SW480 (cell line): ENCODE data around the gene KIFC3.

Experiments
- DNase-seq: peaks from one replicate; pipeline ENCODE4 v3.0.0-alpha.2; 2016; ENCODE audit warnings: low spot score

The KIFC3 gene

DNA sequence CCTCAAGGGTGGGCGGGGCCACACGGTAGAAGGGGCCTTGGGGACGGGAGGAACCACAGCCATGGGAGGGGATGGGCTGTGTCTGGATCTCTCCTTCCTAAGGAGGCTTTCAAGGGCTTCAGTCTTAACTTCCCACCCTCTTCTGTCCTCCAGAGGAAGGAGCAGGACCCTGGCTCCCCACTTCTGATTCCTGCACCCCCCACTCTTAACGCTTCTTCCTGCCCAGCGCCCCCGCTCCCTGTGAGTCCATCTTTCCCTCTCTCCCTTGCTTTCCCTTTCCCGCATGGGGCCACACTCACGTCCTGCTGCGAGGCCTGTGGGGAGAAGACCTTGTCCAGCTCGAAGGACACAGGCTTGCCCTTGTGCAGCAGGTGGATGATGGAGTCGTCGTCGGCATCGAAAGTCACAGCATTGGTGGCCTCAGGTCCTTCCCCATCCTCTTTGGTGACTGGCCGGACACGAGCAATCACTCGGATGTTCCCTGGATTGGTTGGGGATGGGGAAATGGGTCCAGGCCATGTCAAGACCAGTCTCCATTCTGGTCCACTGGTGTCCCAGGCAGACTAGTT, 37.0 kb downstream of the KIFC3 start:
- DNase-seq = no peak

DNA sequence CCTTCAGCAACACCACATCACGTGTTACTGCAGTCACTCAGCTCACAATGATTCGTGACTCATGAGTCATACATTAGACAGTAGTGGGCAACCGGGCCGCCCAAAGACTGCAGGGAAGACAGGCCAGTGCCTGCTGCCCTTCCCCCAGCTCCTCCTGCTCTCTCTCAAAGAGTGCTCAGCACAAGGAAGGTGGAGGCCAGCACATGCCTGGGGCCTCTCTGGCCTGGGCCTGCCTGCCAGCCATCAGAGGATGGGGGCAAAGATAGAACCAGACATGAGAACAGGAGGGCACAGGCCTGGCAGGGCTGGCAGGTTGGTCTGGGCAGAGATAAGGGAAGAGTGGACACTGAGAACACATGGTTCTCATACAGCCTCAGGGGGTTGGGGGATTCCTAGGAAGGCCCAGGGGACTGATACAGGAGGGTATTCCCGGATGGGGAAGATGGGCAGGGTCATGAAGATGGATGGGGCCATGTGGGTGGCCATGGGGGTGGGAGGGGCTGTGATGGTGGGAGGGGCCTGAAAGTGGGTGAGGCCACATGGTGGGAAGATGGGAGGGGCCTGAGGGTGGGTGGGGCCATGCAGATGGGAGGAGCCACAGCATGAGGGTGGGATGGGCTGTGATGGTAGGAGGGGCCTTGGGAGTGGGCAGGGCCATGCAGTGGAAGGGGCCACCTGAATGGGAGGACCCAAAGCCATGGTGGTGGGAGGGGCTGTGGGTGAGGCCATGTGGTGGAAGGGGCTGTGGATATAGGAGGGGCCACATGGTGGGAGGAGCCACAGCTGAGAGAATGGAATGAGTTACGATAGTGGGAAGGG, 37.7 kb downstream of the KIFC3 start:
- peak; percentile 84 for DNase-seq

DNA sequence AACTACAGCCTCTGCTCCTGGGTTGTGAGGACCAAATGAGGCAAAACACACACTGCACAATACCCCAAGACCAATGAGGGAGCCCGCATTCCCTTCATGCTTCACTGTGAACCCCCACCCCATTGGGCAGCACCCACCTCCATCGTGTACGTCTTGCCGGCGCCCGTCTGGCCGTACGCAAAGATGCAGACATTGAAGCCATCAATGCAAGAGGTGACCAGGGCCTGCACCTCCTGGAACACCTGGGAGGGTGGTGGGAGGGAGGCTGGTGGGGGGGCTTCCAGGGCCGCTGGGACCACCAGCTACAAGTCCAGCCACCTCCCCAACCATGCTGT, 38.3 kb downstream of the KIFC3 start:
- DNase-seq = no peak

DNA sequence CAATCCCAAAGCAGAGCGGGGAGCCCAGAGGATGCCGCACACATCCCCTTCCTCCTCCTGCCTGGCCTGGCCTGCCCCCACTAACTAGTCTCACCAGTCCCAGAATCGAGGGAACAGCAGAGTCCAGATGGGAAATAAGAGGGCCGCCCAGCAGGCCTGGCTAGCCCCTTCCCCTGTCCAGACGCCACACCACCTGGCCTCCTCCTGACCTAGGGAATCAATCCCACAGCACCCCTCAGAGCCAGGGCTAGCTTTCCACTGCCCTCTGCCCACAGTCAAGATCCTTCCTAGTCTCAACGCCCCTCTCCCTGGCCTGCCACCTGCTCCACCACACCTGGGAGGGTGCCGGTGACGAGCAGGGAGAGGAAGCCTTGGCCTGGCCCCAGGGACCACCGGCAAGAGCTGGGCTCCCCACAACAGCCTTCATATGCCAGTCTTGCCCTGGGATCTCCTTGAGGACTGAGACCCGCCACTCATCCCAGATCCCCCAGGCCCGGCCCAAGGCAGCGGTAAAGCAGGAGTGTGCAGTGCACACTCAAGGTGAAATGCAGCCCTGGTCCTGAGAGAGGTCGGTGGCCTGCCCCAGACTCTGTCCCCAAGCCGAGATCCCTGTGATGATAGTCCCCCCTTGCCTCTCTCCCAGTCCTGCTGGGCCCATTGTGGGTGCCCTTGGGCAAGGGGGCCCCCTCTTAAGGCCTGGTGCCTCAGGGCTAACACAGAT, 38.8 kb downstream of the KIFC3 start:
- DNase-seq = no peak

DNA sequence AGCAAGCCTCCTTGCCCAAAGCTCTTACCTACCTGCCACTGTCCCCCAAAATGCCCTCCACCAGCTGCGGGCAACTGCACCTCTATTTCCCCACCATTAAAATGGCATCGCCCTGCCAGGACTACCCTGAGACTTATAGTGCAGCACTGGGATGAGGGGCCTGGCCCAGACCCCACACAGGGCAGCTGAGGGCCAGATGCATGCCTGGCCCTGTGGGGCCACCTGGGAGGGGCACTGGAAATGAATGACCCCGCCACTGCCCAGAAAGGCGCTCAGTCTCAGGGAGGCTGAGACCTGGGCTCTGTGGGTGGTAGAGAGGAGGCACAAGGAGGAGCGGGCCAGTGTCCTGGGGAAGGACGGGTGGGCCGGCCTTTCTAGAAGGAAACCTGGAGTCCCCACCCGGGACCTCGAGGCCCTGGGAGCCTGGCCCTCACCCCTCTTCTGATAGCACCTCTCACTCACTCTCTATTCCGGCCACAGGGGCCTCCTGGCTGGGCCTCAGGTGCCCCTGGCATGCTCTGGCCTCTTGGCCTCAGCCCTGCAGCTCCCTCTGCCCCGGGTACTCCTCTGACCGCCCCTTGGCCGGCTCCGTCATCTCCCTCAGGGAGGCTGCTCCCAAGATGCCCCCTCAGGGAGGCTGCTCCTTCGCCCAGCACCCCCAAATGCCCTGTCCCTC, 39.8 kb downstream of the KIFC3 start:
- no peak for DNase-seq

DNA sequence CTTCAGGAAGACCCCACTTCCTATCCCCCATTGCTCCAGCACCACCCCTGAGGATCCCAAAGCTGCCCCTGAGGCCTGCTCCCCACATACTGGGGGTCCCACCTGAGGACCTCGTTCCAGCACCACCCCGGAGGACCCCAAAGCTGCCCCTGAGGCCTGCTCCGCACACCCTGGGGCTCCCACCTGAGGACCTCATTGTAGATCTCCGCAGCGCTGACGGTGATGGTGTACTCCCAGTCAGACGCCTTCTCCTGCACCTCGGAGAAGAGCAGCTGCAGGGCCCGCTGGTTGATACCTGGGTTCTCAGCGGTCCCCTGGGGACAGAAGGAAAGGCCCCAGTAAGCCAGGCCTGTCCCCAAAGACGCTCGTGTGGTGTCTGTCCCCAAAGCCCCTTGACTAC, 40.3 kb downstream of the KIFC3 start:
- no peak for DNase-seq

DNA sequence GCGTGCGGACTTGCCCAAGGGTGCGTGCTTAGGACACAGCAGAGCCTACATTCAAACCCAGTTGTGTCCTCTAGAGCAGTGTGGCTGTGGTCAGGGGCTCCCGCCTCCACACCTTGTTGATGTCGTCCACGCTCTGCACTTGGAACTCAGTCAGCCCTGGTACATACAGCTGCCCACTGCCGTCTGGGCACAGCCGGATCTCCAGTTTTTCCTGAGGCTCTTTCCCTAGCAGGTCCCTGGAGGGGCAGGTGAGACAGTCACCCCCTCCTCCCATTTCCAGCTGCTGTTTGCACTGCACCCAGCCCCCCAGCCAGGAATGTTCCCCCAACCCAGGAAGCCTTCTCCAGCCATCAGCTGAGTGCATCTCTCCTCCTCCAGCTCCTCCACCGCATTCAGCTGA, 41.0 kb downstream of the KIFC3 start:
- DNase-seq = no peak

DNA sequence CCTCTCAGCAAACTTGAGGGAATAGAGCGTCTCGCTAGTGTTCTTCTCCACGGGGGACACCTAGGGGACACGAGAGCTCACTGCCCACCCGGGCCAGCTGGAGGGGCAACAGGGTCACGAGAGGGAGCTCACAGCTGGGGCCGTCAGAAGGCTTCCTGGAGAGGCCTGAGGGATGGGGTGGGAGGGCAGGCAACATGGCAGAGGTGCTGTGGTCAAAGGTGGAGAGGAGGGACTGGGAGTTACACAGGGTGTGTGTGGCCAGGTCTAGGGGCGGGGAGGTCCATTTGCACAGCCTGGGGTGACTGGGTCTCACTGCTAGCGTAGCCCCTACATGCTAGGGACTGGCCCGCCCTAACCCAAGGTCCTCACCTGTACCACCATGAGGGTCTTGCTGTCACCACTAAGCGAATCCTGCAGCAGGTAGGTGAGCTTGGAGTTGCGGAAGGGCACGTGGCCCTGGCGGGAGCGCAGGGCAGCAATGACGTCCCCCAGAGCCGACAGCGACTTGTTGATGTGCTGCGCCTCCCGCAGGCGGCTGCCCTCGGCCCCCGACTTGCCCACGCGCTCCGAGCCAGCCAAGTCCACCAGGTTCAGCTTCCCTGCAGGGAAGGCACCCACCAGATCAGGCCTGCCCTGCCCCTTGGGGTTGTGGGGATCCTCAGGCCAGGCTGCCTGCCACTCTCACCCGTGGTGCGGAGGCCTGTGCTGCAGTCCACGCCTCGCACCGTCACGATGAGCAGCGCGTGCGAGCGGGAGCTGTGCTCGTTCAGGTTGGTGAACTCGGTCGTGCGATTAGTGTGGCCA, 41.7 kb downstream of the KIFC3 start:
- DNase-seq = no peak

DNA sequence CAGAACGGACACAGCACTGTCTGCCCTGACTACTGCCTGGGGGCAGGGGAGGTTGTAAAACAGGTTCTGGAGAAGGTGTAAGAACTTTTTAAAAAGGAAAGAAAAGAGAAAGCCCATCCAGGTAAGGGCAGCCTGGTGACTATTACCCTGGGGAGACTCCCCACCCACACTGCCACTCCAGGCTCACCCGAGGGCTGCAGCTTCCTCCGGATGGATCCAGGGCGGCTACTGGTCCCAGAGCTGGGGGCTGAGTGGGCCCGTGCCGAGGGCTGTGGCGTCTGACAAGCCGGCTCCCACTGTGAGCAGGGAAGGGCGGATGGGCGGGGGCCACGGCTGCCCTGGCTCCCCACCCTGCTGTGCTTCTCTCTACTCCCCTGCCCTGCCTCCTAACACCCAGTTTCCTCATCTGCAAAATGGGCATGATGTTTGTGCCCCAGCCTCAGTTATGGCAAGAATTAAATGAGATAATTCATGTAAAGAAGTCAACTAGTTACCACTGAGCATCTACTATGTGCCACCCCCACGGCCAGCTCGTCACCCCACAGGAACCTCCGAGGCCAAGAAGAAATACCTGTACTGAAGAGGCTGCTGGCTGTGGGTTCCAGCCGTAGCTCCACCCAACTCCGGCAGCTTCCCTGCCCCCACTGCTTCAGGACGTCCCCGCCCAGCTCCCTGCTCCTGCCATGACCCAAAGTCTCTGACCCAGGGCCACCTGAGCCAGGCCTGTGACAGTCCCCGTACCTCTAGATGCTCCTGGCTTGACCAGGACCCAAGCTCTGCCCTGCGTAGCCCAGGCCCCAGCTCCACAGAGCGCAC, 42.5 kb downstream of the KIFC3 start:
- no peak for DNase-seq

DNA sequence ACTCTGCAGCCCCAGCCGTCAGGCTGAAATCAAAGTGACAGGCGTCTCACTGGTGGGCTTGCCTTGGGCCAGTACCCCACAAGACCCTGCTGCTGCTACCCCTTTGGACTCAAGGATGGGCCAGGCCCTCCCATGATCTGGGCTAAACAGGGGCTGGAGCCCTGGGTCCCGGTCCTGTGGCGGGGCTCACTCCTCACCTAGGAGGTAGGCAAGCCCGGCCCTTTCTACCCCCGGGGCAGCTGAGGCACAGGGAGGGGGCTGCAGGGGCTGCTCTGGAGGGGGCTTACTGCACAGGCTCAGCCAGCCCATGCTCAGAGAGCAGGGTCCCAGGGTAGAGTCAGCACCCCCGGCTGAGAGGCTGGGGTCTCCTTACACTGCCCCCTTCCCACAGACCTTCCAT, 43.2 kb downstream of the KIFC3 start:
- DNase-seq = no peak

DNA sequence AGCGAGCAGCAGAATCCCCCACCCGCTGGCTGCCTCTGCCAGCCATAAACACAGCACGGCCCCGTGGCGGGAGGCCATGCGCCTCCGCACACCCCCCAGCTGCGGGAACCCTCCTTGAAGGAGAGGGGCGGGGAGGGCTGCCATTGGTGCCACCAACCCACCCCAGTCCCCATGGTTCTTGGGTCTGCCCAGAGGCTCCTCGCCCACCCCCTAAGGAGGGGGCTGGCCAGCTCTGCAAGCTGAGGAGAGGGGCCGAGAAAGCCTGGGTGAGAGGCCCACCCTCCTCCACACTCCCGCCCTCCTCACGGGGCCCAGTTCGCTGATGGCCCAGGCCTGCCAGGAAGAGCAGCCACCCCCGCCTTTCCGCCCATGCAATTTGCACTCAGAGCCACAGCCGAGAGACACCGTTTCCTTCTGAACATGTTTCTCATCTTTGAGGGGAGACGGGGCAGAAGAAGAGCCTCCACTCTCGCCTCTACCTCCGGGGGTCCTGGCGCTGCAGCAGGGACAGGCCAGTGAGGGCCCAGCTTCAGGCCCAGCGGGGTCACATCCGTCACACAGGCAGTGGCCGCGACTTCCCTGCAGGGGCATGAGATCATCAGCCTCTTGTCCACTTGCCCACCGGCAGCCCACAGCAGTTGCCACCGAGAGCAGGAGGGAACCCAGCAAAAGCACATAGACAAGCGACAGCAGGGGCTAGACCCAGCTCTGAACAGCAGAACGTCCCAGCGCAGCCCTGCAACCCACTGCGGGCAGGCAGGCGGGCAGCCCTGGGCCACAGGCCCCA, 43.8 kb downstream of the KIFC3 start:
- DNase-seq = no peak

DNA sequence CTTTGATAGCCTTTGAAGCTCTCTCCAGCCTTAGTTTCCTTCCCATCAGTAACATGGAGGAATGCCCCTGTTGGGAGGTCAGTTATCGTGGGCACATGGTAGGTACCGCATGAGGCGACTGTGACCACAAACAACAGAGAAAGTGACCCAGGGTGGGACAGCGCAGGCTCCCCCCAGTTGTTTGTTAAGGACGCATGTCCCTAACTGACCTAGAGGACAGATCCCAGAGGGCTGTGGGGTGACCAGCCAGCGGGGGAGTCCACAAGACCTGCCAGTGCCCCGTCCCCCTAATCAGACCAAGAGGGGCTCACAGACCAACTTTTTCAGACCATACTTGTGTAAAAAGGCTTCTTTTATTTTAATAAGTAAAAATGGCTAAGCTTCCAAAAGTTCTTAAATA, 44.4 kb downstream of the KIFC3 start:
- DNase-seq = no peak

DNA sequence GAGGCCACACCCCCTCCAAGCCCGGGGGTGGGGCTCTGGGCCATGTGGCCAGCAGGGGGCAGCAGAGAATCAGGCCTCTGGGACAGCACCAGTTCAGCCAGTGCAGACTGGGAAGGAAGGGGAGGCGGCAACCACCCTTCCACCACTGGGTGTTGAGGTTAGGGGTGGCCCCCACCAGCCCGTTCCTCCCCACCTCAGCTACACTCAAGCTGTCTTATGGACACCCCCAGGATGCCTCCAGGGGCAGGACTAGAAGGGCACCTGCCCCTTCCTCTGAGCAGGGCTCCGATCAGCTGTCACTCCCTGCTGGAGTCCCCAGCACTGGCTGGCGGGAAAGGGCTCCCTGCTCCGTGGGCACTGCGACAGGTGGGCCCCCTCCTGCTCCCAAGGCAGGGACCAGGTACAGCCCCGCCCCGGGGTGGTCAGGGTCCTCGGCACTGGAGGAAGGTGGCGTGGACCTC, 44.9 kb downstream of the KIFC3 start:
- peak; percentile 56 for DNase-seq

DNA sequence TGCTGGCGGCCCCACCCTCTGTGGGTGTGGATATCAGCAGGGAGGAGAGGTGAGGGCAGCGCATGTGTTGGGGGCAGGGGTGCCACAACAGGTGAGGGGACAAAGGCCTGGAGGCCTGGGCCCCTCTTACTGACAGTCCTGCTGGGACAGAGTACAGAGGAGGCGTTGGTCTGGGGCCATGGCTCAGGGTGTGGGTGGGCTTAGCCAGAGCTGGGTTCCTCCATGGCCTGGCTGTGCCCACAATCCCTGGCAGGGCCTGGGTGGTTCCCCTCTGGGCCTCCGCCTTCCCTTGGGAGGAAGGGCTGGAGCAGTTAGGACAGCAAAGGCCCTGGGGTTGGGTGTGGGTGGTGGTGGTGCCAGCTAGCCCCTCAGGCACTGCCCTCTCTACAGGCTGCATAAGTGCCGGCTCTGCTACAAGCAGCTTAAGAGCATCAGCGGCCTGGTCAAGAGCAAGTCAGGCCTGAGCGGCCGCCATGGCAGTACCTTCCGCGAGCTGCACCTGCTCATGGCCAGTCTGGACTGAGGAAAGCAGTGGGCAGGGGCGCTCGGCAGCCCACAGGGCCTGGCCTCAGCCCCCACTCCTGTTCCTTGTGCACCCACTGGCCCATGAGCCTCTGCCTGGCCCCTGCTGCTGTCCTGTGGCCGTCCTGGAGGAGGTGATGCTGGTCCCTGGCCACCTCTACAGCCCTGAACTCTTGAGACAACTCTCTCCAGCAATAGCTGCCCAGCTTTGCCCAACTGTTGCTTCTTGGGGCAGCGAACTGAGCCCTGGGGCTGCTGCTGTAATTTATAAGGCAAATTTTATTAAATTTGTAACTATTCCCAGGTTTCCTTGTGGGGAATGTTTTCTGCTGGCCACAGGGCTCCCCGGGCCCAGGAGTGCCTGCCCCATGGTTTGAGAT, 45.6 kb downstream of the KIFC3 start:
- no peak for DNase-seq

DNA sequence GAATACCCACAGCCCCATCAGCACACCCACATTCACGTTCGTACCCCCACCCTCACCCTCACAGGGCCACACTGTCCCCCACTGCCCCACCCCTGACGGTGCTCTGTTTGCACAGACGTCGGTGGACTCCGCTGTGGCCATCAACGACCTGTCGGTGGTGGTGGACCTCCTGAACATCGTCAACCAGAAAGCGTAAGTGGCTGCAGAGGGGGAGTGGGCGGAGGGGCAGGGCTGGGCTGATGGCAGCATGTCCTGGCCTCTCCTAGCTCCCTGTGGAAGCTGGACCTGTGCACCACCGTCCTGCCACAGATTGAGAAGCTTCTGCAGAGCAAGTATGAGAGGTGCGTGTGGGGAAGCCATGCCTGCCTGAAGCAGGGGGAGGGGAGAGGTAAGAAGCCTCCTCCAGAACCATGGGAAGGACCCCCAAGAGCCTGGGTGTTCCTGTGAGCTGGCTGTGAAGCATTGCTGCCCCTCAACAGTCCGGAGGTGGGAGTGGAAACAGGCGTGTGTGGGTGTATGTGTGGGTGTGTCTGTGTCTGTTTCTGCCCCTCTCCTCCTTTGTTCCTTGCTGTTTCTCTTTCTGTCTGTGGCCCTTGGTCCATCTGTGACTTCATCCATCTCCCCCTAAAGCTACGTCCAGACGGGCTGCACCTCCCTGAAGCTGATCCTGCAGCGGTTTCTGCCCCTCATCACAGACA, 46.4 kb downstream of the KIFC3 start:
- no peak for DNase-seq

DNA sequence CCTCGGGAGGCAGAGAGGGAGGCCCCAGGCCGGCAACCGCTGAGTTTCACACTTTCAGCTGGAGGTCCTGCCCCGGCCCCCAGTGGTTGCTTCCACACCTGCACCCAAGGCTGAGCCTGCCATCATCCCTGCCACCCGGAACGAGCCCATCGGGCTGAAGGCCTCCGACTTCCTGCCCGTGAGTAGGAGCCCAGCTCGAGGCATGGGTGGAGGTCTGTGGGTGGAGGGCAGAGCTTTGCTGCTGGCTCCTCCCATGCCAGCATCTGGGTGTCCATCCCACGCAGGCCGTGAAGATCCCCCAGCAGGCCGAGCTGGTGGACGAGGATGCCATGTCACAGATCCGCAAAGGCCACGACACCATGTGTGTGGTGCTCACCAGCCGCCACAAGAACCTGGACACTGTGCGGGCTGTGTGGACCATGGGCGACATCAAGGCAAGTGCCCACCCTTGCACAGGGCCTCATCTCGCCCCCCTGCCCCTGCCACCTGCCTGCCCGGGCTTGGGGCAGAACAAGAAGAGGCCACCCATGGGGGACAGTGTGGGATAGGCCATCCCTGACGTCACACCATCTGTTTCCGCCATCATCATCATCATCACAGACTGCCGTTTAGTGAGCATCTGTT, 47.1 kb downstream of the KIFC3 start:
- DNase-seq = no peak

DNA sequence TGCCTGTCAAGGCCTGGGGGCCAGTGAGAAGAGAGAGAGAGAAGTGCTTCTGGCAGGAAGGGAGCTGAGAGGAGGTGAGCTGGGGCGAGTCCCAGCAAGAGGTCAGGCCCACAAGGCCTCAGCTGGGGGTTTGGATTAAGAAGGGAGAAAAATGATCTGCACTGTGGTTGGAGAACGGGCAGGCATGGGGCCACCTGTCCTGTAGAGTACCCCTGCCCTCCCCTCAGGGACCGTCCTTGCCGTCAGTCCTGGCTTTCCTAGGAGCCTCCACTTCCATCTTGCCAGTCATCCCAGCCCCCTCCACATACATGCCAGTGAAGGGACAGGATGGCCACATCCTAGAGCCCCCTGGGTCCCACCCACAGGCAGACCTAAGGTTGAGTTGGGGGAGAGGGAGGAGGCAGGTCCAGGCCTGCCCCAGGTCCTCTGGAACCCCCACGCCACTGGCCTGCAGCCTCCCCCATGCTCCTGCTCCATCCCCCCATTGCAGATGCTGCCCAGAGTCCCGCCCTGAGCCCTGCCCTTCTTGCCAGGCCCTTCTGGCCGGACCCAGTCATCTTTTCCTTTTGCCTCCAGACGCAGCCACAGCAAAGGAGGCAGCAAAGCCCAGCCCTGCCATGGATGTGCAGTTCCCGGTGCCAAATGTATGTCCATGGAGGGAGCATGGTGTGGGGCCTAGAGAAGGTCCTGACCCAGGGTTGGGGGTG, 47.8 kb downstream of the KIFC3 start:
- no peak for DNase-seq
